ENCODE data around the gene RPS23. TPM values are rescaled to one million over a fixed set of nuclear protein-coding genes. Genes with fewer than 3 reads are reported as not detected.

RPS23 gene
- total RNA-seq, 1 donor, result 2,597 TPM

DNA sequence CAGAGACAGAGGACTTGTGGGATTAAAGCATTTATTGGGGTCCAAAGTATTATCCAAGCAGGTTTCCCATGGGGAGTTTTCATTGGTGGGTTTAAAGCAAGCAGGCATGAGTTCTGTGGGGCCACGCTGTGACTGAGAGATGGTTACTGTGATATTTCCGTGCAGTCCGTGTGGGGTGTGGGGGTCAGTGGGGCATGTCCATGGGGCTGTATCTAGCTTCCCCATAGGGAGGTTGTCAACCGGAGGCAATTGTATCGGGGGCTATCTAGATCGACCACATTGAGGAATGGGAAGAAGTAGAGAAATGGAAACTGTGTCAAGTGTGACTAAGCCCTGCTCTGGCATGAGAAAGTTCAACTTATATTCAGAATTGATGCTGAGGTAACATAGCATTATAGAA, 7.1 kb upstream of the RPS23 start:
- Histone ChIP-seq H3K4me3 (ENCODE audit: insufficient read depth, low read length) (no peak overlapping the region), H3K4me2 (ENCODE audit: insufficient read depth, low read length) (no peak overlapping the region), H3K79me2 (ENCODE audit: insufficient read depth, low read length) (no peaks in the 10 kb centered on the region), H3K9me3 (ENCODE audit: low read depth, low read length) (no peaks in the 10 kb centered on the region), H2AFZ (ENCODE audit: low read length) (no peak overlapping the region), H3K27me3 (ENCODE audit: insufficient read depth, low read length) (no peaks in the 10 kb centered on the region), H3K4me1 (ENCODE audit: insufficient read depth, low read length) (peaks cover 3% of the 10 kb centered on the region), H3K36me3 (ENCODE audit: insufficient read depth, low read length) (no peaks in the 10 kb centered on the region), H3K27ac (ENCODE audit: low read depth, low read length) (no peak overlapping the region), H4K20me1 (ENCODE audit: insufficient read depth, low read length) (no peaks in the 10 kb centered on the region)
- no peak for DNase-seq (ENCODE audit: insufficient read length, low spot score, missing footprints)
- TF ChIP-seq, protein P1, sequence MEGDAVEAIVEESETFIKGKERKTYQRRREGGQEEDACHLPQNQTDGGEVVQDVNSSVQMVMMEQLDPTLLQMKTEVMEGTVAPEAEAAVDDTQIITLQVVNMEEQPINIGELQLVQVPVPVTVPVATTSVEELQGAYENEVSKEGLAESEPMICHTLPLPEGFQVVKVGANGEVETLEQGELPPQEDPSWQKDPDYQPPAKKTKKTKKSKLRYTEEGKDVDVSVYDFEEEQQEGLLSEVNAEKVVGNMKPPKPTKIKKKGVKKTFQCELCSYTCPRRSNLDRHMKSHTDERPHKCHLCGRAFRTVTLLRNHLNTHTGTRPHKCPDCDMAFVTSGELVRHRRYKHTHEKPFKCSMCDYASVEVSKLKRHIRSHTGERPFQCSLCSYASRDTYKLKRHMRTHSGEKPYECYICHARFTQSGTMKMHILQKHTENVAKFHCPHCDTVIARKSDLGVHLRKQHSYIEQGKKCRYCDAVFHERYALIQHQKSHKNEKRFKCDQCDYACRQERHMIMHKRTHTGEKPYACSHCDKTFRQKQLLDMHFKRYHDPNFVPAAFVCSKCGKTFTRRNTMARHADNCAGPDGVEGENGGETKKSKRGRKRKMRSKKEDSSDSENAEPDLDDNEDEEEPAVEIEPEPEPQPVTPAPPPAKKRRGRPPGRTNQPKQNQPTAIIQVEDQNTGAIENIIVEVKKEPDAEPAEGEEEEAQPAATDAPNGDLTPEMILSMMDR (IDR thresholded peaks at IDR 0.05; ENCODE audit: extremely low read depth, low read depth, low read length), result no peak

- H2AFZ ChIP-seq (ENCODE audit: low read length), result no peak overlapping the region
- no peak overlapping the region for H3K4me3 ChIP-seq (ENCODE audit: insufficient read depth, low read length)
- DNase-seq (ENCODE audit: insufficient read length, low spot score, missing footprints), result no peak
- no peak overlapping the region for H3K27ac ChIP-seq (ENCODE audit: low read depth, low read length)
- H3K36me3 ChIP-seq (ENCODE audit: insufficient read depth, low read length), result no peaks in the 10 kb centered on the region
- H3K9me3 ChIP-seq (ENCODE audit: low read depth, low read length), result no peaks in the 10 kb centered on the region
- H3K4me2 ChIP-seq (ENCODE audit: insufficient read depth, low read length), result no peak overlapping the region
- TF ChIP-seq, protein P1 (IDR thresholded peaks at IDR 0.05; ENCODE audit: extremely low read depth, low read depth, low read length), result no peak
- no peaks in the 10 kb centered on the region for H4K20me1 ChIP-seq (ENCODE audit: insufficient read depth, low read length)
- H3K79me2 ChIP-seq (ENCODE audit: insufficient read depth, low read length), result no peaks in the 10 kb centered on the region
- peaks cover 10% of the 10 kb centered on the region for H3K4me1 ChIP-seq (ENCODE audit: insufficient read depth, low read length)
- no peaks in the 10 kb centered on the region for H3K27me3 ChIP-seq (ENCODE audit: insufficient read depth, low read length)
Measured at GRCh38 chr5:82283893-82284292, 5.7 kb upstream of the RPS23 start.

DNA sequence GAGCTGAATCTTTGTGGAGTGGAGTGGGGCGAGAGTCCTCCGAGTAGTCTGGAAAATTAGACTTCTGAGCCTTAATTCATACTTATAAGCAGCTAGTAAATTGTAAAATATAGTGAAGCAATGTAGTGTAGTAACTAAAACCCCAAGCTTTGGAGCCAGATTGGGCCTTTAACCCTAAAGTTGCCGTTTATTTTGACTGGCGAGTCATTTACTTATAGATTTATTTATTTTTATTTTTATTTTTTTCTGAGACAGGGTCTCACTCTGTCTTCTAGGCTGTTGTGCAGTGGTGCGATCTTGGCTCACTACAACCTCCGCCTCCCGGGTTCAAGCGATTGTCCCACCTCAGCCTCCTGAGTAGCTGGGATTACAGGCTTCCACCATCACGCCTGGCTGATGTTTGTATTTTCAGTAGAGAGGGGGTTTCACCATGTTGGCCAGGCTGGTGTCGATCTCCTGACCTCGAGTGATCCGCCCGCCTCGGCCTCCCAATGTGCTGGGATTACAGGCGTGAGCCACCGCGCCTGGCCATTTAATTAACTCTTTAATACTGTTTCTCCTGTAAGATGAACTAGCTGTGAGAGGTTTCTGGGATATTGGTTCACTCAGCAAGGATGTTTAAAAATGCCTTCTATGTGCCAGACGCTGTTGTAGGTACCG, 687 bp upstream of the RPS23 start:
- peaks cover 28% of the 10 kb centered on the region for H3K36me3 ChIP-seq (ENCODE audit: insufficient read depth, low read length)
- H3K9me3 ChIP-seq (ENCODE audit: low read depth, low read length), result no peaks in the 10 kb centered on the region
- H4K20me1 ChIP-seq (ENCODE audit: insufficient read depth, low read length), result peaks cover 3% of the 10 kb centered on the region
- H3K27ac ChIP-seq (ENCODE audit: low read depth, low read length), result peak overlapping the region; percentile 85
- no peaks in the 10 kb centered on the region for H3K27me3 ChIP-seq (ENCODE audit: insufficient read depth, low read length)
- peak overlapping the region; percentile 80 for H2AFZ ChIP-seq (ENCODE audit: low read length)
- peak overlapping the region; percentile 85 for H3K4me3 ChIP-seq (ENCODE audit: insufficient read depth, low read length)
- H3K79me2 ChIP-seq (ENCODE audit: insufficient read depth, low read length), result peaks cover 21% of the 10 kb centered on the region
- H3K4me2 ChIP-seq (ENCODE audit: insufficient read depth, low read length), result peak overlapping the region; percentile 77
- H3K4me1 ChIP-seq (ENCODE audit: insufficient read depth, low read length), result peaks cover 19% of the 10 kb centered on the region
- TF ChIP-seq, protein P1 (IDR thresholded peaks at IDR 0.05; ENCODE audit: extremely low read depth, low read depth, low read length), result no peak
- no peak for DNase-seq (ENCODE audit: insufficient read length, low spot score, missing footprints)

GRCh38 chr5:82277613-82277986, 554 bp downstream of the RPS23 start:
- Histone ChIP-seq H3K27me3 (ENCODE audit: insufficient read depth, low read length) (no peaks in the 10 kb centered on the region), H3K4me3 (ENCODE audit: insufficient read depth, low read length) (peak overlapping the region; percentile 85), H3K36me3 (ENCODE audit: insufficient read depth, low read length) (peaks cover 28% of the 10 kb centered on the region), H3K4me2 (ENCODE audit: insufficient read depth, low read length) (peak overlapping the region; percentile 77), H3K9me3 (ENCODE audit: low read depth, low read length) (no peaks in the 10 kb centered on the region), H2AFZ (ENCODE audit: low read length) (no peak overlapping the region), H4K20me1 (ENCODE audit: insufficient read depth, low read length) (peaks cover 3% of the 10 kb centered on the region), H3K27ac (ENCODE audit: low read depth, low read length) (peak overlapping the region; percentile 85), H3K4me1 (ENCODE audit: insufficient read depth, low read length) (peaks cover 19% of the 10 kb centered on the region), H3K79me2 (ENCODE audit: insufficient read depth, low read length) (peaks cover 21% of the 10 kb centered on the region)
- no peak for DNase-seq (ENCODE audit: insufficient read length, low spot score, missing footprints)
- TF ChIP-seq, protein P1 (IDR thresholded peaks at IDR 0.05; ENCODE audit: extremely low read depth, low read depth, low read length), result no peak
